NOMO-1 treated with dmso at 0.1 percent for 144 hours (cell line): ENCODE measurements around the gene AK5.

ENCODE experiments used
- DNase-seq: peaks from one replicate; lab custom pipeline; 2025; ENCODE audit not compliant: unreplicated experiment; lab: John Stamatoyannopoulos, UW

The AK5 gene

GRCh38 chr1:77350012-77350770 lies 68.4 kb downstream of the AK5 start:
- no peak for DNase-seq

DNA sequence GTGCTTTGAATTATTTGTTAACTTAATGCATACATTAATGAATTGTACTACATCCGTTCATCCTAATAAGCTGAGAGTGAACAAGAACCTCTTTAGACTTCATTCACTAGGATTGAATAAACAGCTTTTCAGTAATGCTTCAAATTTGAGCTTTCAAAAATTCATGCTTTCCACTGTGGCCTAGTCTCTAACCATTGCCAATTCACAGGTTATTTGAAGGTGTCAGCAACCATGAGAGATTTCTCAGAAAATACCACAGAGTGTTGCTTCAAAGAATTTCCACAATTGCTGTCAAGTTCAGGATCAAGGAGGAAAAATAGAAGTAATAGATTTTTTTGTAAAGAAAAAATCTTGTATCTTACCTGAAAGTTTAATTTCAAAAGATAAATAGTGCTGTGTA lies 72.7 kb downstream of the AK5 start:
- DNase-seq = no peak

DNA sequence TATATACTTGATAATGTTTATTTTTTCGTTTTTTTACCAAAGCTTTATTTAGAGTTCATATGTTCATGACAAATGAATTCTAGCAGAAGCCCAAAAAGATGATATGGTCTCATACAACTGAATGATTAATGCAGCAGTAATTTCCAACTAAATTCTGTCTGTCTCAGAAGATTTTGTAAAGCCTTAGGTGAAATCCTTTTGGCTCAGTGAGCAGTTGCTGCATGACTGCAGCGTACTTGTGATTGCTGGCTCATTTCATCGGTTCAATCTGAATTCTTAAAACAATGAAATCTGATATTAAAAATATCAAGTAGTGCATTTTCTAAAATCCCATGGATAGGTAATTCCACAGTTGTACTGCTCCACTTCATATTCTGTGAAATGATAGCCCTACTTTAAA lies 73.2 kb downstream of the AK5 start:
- no peak for DNase-seq

DNA sequence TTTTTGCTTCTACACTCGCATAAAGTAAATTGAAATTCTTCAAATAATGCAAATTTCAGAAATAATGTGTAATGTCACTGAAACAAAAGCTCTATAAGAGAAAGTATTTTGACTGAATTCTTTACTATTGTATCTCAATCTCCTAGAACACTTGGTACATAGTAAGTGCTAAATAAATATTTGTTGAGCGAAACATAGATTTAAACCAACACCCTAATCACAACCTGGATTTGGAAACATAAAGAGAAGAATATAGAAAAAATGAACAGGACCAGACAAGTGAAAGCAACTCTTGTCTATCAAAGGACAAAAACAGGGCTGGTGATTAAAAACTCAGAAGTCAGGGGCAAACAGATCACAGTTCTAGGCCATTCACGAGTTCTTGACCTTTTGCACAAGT lies 74.3 kb downstream of the AK5 start:
- no peak for DNase-seq

DNA sequence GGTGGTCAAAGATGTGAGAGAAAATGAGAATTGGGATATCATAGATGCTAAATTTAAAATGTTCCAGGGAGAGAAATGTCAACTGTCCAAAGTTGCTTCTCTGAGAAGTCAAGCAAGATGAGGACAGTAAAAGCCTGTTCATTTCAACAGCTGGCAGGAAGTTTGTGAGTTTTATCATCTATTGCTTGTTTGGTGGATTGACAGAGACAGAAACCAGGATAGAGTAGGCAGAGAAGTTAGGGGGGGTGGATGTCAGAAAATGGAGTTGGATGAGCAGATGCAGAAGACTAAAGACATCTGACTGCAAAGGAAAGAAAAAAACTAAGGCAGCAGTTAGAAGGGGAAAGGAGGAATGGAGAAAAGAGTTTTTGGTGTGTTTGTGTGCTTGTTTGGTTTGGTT lies 78.4 kb downstream of the AK5 start:
- no peak for DNase-seq

- no peak for DNase-seq
Observed at GRCh38 chr1:77361621-77362020, 79.8 kb downstream of the AK5 start.

GRCh38 chr1:77370161-77370560 lies 88.3 kb downstream of the AK5 start:
- DNase-seq = no peak

GRCh38 chr1:77370583-77371306 lies 88.9 kb downstream of the AK5 start:
- no peak for DNase-seq

GRCh38 chr1:77371396-77371795 lies 89.6 kb downstream of the AK5 start:
- DNase-seq = no peak

- DNase-seq = no peak
Observed at GRCh38 chr1:77373702-77374101, 91.9 kb downstream of the AK5 start.

DNA sequence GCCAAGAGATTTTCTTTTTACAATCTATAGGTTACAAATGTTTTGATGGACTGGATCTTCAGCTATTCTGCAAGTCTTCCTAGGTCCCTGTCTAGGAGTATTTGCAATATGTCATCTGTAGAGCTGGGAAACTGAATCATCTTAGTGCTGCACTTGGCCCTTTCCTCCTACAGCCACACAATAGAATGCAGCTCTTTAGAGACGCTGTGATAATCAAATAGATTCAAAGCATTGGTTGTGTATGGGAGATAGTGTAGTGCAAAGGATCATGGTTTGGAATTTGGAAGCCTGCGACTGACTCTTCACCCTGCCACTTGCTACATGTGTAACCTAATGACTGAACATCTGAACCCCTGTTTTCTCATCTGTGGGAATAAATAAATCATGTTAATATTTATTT lies 93.7 kb downstream of the AK5 start:
- DNase-seq = no peak

DNA sequence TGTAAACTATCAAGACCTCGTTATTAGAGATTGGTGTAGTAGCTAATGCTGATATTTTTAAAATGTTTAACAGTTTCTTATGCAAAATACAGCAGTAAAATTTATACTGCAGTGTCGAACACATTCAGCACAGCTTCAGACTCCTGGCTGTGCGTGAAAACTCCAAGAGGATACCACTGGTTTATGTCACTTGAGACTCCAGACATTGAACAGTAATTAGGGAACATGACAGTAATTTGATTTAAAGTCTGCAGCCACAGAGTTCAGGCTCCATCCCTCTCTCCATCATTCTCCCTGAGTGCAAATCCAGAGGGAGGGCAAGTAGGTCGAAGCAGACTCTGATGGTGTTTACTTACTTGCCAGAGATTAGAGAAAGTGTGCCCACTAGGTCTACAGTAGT lies 94.2 kb downstream of the AK5 start:
- no peak for DNase-seq

DNA sequence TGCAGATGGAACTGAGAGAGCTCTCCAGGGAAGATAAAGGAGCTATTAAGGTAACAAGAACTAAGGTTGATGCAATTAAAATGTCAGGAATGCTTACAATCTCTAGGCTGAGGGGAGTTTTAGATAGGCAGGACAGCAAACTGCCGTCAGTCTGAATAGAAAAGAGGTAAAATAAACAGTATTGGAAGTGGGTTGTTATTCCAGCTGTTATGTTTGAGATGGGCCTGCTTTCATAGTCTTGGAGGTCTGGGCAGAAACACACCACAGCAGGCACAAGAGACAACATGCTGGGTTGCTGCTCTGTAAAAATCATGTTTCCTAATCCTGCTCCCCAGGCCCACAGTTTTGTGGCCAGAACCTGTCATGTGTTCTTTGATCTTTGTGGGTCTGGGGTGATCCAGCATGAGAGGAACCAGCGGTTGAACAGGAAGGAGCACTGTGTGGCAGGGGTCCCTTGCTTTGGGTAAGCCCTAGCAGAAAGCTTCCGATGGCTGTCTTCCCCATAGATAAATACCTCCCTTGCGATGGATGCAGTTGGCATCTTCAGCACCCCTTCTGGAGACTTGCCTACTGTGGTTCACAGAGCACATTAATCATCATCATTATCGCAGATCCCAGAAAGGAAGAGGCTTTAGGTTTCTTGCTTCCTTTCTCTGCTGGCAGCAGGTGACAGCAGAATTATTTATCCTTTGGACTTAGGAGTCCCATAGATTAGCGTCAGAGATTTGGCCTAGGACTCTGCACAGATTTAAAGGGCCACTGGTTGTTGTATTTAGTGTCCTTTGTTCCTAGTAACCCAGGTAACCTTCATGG lies 97.1 kb downstream of the AK5 start:
- DNase-seq = no peak

GRCh38 chr1:77382366-77382765 lies 100.5 kb downstream of the AK5 start:
- DNase-seq = no peak

DNA sequence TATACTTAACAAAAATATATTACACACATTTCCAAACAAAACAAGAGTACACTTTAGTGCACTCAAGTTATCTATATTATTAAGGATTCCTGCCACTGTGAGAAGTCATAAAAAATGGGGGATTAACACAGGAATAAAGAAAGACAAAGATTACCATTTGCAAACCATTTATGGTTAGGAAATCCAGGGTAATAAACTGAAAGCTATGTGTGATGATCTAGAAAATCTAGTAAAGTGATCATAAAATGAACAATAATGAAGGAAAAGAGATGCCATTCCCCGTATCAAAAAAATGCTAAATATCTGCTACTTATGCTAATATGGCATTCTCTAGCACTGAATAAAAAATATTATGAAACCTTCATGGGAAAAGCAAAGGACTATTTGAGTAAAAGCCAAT lies 101.4 kb downstream of the AK5 start:
- no peak for DNase-seq

DNA sequence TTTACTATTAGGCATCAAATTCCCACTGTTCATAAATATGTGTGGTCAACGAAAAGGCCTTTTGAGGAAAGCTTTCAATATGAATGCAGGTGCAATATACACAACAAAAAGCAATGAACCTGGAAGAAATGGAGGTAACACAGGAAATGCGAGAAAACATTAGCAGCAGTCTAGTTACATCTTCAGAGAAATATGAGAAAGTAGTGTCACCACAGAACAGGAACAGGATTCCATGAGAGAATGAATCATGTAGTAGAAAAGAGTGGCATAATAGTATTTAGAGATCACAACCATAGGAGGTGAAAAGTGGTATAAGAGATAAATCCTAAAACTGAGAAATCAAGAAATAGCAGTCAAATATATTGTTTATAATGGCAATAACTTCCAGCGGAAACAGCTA lies 103.7 kb downstream of the AK5 start:
- DNase-seq = no peak

GRCh38 chr1:77386276-77386675 lies 104.5 kb downstream of the AK5 start:
- no peak for DNase-seq

- no peak for DNase-seq
Observed at GRCh38 chr1:77387553-77387952, 105.7 kb downstream of the AK5 start.

- DNase-seq = peak; percentile 67
Observed at GRCh38 chr1:77388661-77389060, 106.8 kb downstream of the AK5 start.

DNA sequence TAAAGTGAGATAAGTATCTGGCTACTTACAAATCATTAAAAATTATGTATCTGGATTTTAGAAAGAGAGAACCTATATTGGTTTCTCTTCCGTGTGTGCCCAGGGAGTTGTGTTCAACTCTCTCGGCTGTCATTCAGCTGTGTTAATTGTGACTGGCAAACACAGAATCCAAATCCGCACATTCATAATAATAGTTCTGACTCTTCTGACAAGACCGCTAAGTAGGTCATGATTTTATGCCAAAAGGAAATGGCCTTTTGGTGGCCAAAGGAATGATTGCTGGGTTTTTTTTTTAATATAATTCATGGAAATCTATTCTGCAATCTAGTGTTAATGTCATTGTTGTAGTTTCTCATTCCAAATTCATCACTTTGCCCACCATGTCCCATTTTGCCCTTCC lies 110.7 kb downstream of the AK5 start:
- DNase-seq = no peak

- DNase-seq = no peak
Observed at GRCh38 chr1:77394166-77394565, 112.3 kb downstream of the AK5 start.

DNA sequence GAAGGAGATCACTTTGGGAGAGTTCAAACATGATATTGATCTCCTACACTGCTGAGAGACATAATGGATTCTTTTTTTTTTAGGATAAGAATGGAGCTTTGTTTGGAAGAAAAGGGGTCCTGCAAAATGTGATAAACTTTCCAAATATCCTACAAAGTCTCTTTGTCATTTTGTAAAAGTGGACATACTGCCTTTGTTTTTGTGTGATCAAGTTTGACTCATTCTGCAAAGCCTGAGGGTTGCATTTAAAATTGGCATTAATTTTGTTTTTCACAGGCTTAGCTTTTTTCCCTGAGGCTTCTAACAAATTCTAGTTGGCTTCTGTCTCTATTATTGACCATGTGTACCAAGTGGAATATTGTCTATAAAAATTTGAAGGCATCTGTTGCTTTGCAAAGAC lies 113.2 kb downstream of the AK5 start:
- no peak for DNase-seq
